ENCODE measurements around the gene CCL11. TPM values are rescaled to one million over a fixed set of nuclear protein-coding genes. Genes with fewer than 3 reads are reported as not detected.

CCL11 gene
- total RNA-seq (2014; rRNA removed; shearing (Covaris generic)) = not detected in 2 replicates

GRCh38 chr17:34285286-34285792 is at the start of gene CCL11:
Gene CCL11 (plus strand): TSS chr17:34285742. CDS start chr17:34285809, 67 bp downstream.
- DNase-seq (ENCODE audit: low read depth) = no peak

- DNase-seq (ENCODE audit: low read depth) = peak; percentile 35
Measured at GRCh38 chr17:34236281-34236892, 49.2 kb upstream of the CCL11 start.

DNA sequence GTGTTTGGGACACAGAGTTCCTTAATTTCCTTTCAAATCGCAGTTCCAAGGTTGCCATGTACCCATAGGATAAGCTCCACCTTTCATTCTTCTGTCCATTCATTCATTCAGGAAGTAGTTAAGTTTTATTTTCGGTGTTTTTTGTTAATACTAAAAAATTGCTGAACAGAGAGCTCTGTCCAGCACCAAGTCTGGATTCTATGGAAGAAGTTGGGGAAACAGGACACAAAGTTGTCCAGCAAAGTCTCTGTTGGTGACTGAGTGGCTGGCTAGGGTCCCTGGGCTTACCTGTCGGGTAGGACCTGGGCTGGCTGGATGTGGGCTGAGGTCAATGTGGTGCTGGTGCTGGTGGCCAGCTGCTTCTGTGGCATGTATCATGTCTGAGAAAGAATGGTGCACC is 48.1 kb upstream of the CCL11 start:
- no peak for DNase-seq (ENCODE audit: low read depth)

DNA sequence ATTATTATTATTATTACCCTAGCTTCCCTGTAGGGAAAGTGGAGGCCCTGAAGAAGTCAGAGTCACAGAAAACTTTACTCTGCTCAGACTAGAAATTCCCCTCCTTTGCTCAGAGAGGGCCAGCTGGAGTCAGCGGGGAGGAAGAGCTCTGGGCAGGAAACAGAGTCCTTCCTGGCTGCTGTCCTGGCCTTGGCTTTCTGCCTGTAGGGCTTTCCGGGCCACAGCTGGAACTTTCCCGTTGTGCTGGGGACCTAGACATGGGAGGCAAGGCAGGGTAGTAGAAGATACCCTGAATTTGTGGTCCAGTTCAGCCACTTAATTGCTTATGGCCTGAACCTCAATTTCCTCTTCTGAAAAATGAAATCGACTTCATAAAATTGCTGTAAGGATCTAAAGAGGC is 44.5 kb upstream of the CCL11 start:
- DNase-seq (ENCODE audit: low read depth) = peak; percentile 78

DNA sequence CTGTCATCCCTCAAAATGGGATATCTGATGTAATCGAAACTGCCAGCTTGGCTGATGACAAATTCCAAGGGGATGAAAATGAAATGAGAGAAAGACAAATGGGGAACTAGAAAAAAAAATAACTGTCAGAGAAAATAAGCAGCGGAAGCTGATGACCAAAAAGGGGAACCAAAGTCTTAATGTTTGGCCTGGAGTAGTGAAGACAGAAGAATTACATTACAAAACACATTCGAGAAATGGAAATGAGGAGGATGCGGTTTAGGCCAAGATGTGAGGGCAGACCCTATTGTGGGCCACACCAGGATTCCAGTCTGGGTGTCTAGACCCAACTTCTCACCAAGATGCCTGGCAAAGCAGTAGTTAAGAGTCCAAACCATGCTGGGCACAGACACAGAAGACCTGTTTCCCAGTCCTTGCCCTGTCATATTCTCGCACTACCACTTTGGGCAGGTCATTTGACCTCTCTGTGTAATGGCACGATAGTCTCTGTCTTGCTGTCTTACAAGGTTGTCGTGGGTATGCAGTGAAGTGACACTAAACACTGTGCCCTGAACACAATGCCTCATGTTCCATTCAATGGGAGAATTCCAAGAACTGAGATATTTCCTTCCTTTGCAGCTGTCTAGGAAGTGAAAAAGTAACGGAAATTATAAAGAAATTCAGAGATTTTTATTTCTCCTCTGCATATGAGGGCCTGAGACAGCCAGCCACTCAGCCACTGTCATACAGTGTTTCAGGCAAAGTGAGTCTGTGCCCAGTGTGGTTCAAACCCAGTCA is 42.8 kb upstream of the CCL11 start:
- peak; percentile 66 for DNase-seq (ENCODE audit: low read depth)

- no peak for DNase-seq (ENCODE audit: low read depth)
Measured at GRCh38 chr17:34243364-34244320, 41.9 kb upstream of the CCL11 start.

DNA sequence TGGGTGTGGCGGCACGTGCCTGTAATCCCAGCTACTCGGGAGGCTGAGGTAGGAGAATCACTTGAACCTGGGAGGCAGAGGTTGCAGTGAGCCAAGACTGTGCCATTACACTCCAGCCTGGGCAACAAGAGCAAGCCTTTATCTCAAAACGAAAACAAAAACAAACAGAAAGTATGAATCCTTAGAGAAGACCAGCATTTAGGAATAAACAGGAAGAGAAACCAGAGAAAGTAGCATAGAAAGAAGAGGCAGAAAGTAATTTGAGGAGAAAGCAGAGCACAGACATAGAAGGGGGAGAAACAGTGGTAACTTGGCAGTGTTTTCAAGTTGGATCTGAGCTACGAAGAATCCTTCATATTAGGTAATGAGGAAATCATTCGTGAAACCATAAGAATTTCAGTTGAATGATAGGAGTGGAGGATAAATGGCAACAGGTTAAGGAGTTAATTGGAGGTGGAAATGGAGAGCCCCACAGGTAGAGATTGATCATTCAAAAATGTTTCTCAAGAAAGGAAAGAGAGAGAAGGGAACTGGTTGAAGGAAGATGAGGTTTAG is 40.1 kb upstream of the CCL11 start:
- DNase-seq (ENCODE audit: low read depth) = no peak

DNA sequence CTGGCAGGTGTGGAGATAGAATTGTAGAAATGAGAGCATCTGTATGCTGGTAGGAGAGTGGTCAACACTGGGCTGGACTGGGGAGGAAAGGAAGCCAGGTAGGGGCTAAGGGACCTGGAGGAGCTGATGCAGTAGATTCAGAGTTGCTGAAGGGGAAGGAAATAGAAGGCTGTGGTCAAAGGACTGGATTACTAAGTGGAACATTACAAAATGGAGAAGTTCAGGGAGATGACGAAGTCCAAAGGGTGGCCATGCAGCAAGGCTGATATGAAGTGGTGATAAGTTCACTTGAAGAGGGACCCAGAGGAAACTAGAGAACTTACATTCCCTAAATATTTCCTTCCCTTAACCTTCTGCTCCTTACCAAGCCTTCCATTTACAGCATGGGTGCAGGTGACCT is 39.1 kb upstream of the CCL11 start:
- no peak for DNase-seq (ENCODE audit: low read depth)

DNA sequence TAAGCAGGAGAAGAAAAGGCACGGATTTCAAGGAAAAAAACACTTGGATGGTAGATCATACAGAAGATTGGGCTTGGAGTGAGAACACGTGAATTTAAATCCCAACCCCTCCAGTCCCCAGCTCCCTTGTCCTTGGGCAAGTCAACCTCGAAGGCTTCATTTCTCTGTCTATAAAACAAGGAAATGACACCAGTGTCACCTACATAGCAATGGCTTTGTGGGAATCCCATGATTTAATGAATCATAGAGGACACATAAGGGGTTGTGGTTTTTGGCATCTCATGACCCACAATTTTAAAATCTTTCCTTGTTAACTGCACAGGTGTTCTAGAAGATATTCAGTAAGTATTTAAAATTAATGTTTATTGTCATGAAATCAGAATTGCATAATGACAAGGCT is 38.7 kb upstream of the CCL11 start:
- DNase-seq (ENCODE audit: low read depth) = no peak

- DNase-seq (ENCODE audit: low read depth) = peak; percentile 76
Measured at GRCh38 chr17:34248511-34249024, 37.0 kb upstream of the CCL11 start.

DNA sequence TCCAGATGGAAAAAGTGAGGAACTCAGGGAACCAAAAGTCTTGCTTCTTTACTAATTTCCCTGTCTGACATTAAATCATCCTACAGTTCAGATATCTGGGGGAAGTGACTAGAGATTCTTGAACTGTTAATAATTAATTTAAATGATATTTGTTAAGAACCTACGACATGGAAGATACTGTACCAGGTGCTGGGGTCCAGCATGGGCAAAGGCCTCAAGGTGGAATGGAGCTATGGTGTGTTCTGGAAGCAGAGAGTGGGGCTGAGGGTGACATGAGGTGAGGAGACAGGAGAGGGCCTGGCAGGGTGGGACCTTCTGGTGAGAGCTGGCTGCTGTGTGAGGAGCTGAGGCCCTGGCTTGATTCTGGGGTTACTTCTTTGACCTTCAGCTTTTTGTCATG is 36.5 kb upstream of the CCL11 start:
- no peak for DNase-seq (ENCODE audit: low read depth)

DNA sequence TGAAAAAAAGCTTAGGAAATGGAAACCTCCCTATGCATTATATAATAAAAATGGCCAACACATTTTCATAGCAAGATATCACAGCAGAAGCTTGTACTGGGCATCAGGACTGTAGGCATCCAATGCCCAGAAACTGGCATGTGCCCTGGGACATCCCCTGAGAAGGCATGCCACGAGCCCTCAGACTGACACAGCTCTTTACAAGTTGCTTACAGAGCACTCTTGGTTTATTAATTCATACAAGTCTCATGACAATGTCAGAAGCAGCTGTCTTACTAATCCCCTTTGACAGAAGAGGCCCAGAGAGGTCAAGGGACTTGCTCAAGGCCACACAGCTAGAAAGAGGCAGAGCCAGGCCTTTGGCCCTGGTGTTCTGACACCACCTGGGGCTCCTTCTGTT is 36.1 kb upstream of the CCL11 start:
- no peak for DNase-seq (ENCODE audit: low read depth)

DNA sequence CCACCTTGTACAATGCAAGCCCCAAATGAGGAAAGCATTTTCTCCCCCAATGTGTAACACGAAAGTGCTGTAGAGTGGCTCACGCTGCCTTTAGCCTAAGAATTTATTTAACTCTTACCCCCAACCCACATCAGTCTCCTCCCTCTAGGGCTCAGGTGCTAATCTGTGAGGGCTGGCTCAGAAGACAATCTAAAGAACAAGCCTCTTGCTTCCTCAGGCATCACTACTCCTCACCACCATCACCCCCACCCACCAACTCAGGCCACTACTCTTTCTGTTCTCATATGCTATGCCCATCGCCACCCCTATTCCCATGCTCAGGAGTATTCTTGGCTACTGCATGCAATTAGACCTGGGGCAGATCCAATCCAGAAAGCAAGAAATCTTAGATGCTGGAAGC is 34.4 kb upstream of the CCL11 start:
- peak; percentile 57 for DNase-seq (ENCODE audit: low read depth)

GRCh38 chr17:34252095-34252443 is 33.5 kb upstream of the CCL11 start:
- DNase-seq (ENCODE audit: low read depth) = peak; percentile 81

DNA sequence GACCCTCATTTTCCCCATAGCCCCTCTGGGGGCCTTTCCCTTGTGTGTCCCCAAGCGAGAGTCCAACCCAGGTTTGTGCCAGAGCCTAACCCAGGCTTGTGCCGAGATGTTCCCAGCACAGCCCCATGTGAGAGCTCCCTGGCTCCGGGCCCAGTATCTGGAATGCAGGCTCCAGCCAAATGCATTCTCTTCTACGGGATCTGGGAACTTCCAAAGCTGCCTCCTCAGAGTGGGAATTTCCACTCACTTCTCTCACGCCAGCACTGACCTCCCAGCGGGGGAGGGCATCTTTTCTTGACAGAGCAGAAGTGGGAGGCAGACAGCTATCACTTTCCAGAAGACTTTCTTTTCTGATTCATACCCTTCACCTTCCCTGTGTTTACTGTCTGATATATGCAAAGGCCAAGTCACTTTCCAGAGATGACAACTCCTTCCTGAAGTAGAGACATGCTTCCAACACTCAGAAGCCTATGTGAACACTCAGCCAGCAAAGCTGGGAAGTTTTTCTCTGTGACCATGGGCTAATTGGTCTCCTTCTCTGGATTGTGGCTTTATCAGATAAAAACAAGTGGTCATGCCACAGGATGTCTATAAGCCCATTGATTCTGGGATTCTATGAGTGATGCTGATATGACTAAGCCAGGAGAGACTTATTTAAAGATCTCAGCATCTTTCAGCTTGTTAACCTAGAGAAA is 33.0 kb upstream of the CCL11 start:
- peak; percentile 96 for DNase-seq (ENCODE audit: low read depth)

DNA sequence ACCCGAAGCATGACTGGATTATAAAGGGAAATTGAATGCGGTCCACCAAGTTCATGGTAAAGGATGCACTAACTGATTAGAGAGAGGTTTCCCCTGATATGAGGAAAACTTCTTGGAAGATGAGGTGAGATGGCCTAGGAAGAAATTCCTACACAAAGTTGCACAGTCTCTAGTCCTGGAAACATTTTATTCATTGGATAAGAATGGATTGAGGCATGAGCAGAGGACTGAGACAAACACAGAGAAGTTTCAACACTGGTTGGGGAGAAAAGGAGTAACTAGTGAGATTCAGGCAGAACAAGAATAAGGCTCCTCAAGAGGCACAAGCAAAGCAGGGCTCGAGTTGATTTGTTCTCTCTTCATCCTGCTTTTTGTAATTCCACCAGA is 32.4 kb upstream of the CCL11 start:
- DNase-seq (ENCODE audit: low read depth) = no peak

GRCh38 chr17:34254146-34254545 is 31.4 kb upstream of the CCL11 start:
- peak; percentile 71 for DNase-seq (ENCODE audit: low read depth)

GRCh38 chr17:34254651-34255380 is 30.7 kb upstream of the CCL11 start, which contains the start of gene CCL2:
Gene CCL2 (plus strand): TSS chr17:34255285. CDS start chr17:34255350, 65 bp downstream.
- DNase-seq (ENCODE audit: low read depth) = peak; percentile 95

DNA sequence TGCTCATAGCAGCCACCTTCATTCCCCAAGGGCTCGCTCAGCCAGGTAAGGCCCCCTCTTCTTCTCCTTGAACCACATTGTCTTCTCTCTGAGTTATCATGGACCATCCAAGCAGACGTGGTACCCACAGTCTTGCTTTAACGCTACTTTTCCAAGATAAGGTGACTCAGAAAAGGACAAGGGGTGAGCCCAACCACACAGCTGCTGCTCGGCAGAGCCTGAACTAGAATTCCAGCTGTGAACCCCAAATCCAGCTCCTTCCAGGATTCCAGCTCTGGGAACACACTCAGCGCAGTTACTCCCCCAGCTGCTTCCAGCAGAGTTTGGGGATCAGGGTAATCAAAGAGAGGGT is 30.2 kb upstream of the CCL11 start:
- no peak for DNase-seq (ENCODE audit: low read depth)

DNA sequence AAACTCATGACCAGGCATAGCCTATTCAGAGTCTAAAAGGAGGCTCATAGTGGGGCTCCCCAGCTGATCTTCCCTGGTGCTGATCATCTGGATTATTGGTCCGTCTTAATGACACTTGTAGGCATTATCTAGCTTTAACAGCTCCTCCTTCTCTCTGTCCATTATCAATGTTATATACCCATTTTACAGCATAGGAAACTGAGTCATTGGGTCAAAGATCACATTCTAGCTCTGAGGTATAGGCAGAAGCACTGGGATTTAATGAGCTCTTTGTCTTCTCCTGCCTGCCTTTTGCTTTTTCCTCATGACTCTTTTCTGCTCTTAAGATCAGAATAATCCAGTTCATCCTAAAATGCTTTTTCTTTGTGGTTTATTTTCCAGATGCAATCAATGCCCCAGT is 29.7 kb upstream of the CCL11 start:
- DNase-seq (ENCODE audit: low read depth) = no peak

Measured in Daoy (cell line).